ENCODE results near the gene EHBP1L1. TPM values are rescaled to one million over a fixed set of nuclear protein-coding genes. Genes with fewer than 3 reads are reported as not detected.

EHBP1L1 gene
- total RNA-seq, 1 donor from 2014 or later, result 31.6 TPM

GRCh38 chr11:65586676-65587075 lies 10.8 kb downstream of the EHBP1L1 start:
- no peak for DNase-seq (ENCODE audit: low read depth)
- no peak for TF ChIP-seq CTCF (IDR thresholded peaks at IDR 0.05; ENCODE audit: insufficient read depth, low read length, severe bottlenecking)
- no peak for FAIRE-seq
- no peak overlapping the region for H3K4me3 ChIP-seq (ENCODE audit: low read depth, low read length)
- peaks cover 26% of the 10 kb centered on the region for H3K36me3 ChIP-seq (ENCODE audit: control insufficient read depth, insufficient read depth, low read length)
- no peaks in the 10 kb centered on the region for H3K27me3 ChIP-seq (ENCODE audit: control insufficient read depth, insufficient read depth, low read length)

GRCh38 chr11:65588199-65589054 lies 12.6 kb downstream of the EHBP1L1 start:
- TF ChIP-seq CTCF (IDR thresholded peaks at IDR 0.05; ENCODE audit: insufficient read depth, low read length, severe bottlenecking), result peak; percentile 65
- DNase-seq (ENCODE audit: low read depth), result peak; percentile 41
- FAIRE-seq, result no peak
- Histone ChIP-seq H3K4me3 (ENCODE audit: low read depth, low read length) (no peak overlapping the region), H3K27me3 (ENCODE audit: control insufficient read depth, insufficient read depth, low read length) (no peaks in the 10 kb centered on the region), H3K36me3 (ENCODE audit: control insufficient read depth, insufficient read depth, low read length) (peaks cover 22% of the 10 kb centered on the region)

GRCh38 chr11:65589444-65590239 lies 13.8 kb downstream of the EHBP1L1 start:
- peaks cover 16% of the 10 kb centered on the region for H3K36me3 ChIP-seq (ENCODE audit: control insufficient read depth, insufficient read depth, low read length)
- TF ChIP-seq CTCF (IDR thresholded peaks at IDR 0.05; ENCODE audit: insufficient read depth, low read length, severe bottlenecking), result no peak
- no peaks in the 10 kb centered on the region for H3K27me3 ChIP-seq (ENCODE audit: control insufficient read depth, insufficient read depth, low read length)
- no peak overlapping the region for H3K4me3 ChIP-seq (ENCODE audit: low read depth, low read length)
- no peak for DNase-seq (ENCODE audit: low read depth)
- FAIRE-seq, result no peak

GRCh38 chr11:65590240-65590738 lies 14.4 kb downstream of the EHBP1L1 start:
- FAIRE-seq, result no peak
- H3K27me3 ChIP-seq (ENCODE audit: control insufficient read depth, insufficient read depth, low read length), result no peaks in the 10 kb centered on the region
- H3K36me3 ChIP-seq (ENCODE audit: control insufficient read depth, insufficient read depth, low read length), result peaks cover 16% of the 10 kb centered on the region
- H3K4me3 ChIP-seq (ENCODE audit: low read depth, low read length), result no peak overlapping the region
- no peak for DNase-seq (ENCODE audit: low read depth)
- TF ChIP-seq CTCF (IDR thresholded peaks at IDR 0.05; ENCODE audit: insufficient read depth, low read length, severe bottlenecking), result no peak

GRCh38 chr11:65591939-65592857 lies 16.3 kb downstream of the EHBP1L1 start:
- Histone ChIP-seq H3K36me3 (ENCODE audit: control insufficient read depth, insufficient read depth, low read length) (peaks cover 5% of the 10 kb centered on the region), H3K27me3 (ENCODE audit: control insufficient read depth, insufficient read depth, low read length) (no peaks in the 10 kb centered on the region), H3K4me3 (ENCODE audit: low read depth, low read length) (peak overlapping the region; percentile 8)
- no peak for DNase-seq (ENCODE audit: low read depth)
- TF ChIP-seq CTCF (IDR thresholded peaks at IDR 0.05; ENCODE audit: insufficient read depth, low read length, severe bottlenecking), result no peak
- no peak for FAIRE-seq
